Measurements from ENCODE around the gene RANBP9. TPM values are rescaled to one million over a fixed set of nuclear protein-coding genes. Genes with fewer than 3 reads are reported as not detected.

The RANBP9 gene
- total and polyA plus RNA-seq, 2 donors (not counting 3 experiments of a cell fraction or from before 2014, with no cell fraction given): 15.1 to 40.2 TPM

DNA sequence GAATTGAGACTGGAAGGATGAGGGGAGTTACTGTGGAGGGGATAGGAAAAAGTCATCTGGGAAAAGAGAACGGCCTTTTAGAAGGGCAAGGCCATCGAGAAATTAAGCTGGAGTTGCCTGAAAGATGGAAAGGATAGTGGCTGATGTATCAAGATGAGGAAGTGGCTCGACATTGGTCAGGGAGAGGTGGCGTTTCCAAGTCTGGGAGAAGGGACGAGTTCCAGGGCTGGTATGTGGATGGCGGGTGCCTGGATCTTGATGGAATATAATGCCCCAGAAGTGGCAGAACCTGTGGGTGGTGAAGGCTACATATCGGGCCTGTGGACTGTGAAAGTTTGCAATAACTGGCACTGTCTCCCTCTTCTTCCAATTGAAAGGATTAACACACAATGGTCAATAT, 139.4 kb downstream of the RANBP9 start:
- DNase-seq (ENCODE audit: low read depth, low spot score) (no peak), FAIRE-seq (no peak)
- Histone ChIP-seq H3K9me1 (replicated peaks; ENCODE audit: control insufficient read depth, extremely low read depth, insufficient read depth, low read length) (no peaks in the 10 kb centered on the region), H3K4me3 (replicated peaks in 1 of 3; ENCODE audit: insufficient read depth in 1 of 3, low read depth in 1 of 3, low read length in 3 of 3) (no peak overlapping the region), H3K4me1 (ENCODE audit: control insufficient read depth, extremely low read depth, insufficient read depth, low read length) (peaks cover 8% of the 10 kb centered on the region), H3K9me3 (replicated peaks; ENCODE audit: control insufficient read depth, insufficient read depth, low read length) (no peaks in the 10 kb centered on the region), H3K79me2 (ENCODE audit: control insufficient read depth, insufficient read depth, low read length) (no peaks in the 10 kb centered on the region), H3K9ac (replicated peaks; ENCODE audit: extremely low read depth, insufficient read depth, low read length) (no peak overlapping the region), H3K27ac (ENCODE audit: insufficient read depth, low read depth, low read length) (no peak overlapping the region), H3K36me3 (ENCODE audit: control insufficient read depth in 2 of 2, extremely low read depth in 1 of 2, insufficient read depth in 2 of 2, low read length in 2 of 2) (no peaks in the 10 kb centered on the region), H2AFZ (ENCODE audit: low read depth, low read length) (no peak overlapping the region), H4K20me1 (replicated peaks; ENCODE audit: control insufficient read depth, extremely low read depth, insufficient read depth, low read length) (no peaks in the 10 kb centered on the region), H3K27me3 (ENCODE audit: control insufficient read depth in 2 of 2, insufficient read depth in 2 of 2, low read length in 2 of 2) (peaks cover 0 to under 1% of the 10 kb centered on the region in 2 experiments), H3K4me2 (ENCODE audit: insufficient read depth, low read length) (no peak overlapping the region)
- intact Hi-C loops (cut with micrococcal nuclease): loop anchor here (10.0 kb wide), 1 partner anchor 223 kb away; no protein-coding TSS in a partner anchor
- CTCF ChIA-PET: interaction anchor here (1.1 to 6.1 kb wide), 4 partner anchors 10 to 235 kb away, joined by 3 to 62 read pairs (median 50); partner anchors contain the start of gene NOL7
- TF ChIP-seq, protein P1, sequence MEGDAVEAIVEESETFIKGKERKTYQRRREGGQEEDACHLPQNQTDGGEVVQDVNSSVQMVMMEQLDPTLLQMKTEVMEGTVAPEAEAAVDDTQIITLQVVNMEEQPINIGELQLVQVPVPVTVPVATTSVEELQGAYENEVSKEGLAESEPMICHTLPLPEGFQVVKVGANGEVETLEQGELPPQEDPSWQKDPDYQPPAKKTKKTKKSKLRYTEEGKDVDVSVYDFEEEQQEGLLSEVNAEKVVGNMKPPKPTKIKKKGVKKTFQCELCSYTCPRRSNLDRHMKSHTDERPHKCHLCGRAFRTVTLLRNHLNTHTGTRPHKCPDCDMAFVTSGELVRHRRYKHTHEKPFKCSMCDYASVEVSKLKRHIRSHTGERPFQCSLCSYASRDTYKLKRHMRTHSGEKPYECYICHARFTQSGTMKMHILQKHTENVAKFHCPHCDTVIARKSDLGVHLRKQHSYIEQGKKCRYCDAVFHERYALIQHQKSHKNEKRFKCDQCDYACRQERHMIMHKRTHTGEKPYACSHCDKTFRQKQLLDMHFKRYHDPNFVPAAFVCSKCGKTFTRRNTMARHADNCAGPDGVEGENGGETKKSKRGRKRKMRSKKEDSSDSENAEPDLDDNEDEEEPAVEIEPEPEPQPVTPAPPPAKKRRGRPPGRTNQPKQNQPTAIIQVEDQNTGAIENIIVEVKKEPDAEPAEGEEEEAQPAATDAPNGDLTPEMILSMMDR (IDR thresholded peaks at IDR 0.05; ENCODE audit: extremely low read depth in 1 of 2, insufficient read depth in 1 of 2, low read depth in 1 of 2, low read length in 2 of 2): no peak
- TF ChIP-seq GATA2 (IDR thresholded peaks at IDR 0.05; ENCODE audit: insufficient read depth, insufficient read length, low read depth, low read length) (no peak), EZH2 (IDR thresholded peaks at IDR 0.05; ENCODE audit: borderline replicate concordance, low read depth, low read length, severe bottlenecking) (no peak), FOS (IDR thresholded peaks at IDR 0.05; ENCODE audit: borderline replicate concordance, insufficient read depth, low read length) (no peak), MYC (IDR thresholded peaks at IDR 0.05; ENCODE audit: low read depth, low read length) (no peak)
- dilution Hi-C loops (cut with MboI; ENCODE audit: extremely low pct_ligation_motif_present, low sequenced_read_pairs): loop anchor here (25.0 kb wide), 1 partner anchor 235 kb away; the partner anchor contains the start of gene TBC1D7
- no TSS peak for BruUV-seq (replicated peaks)
- POLR2A ChIA-PET: no interaction called here

Other genes with a start within 250 kb of the RANBP9 start
- gene GFOD1, start 224.2 kb downstream of the RANBP9 start, total RNA-seq: 24.1 and 26.3 TPM in 2 replicates
- 10.8 and 12.1 TPM in 2 replicates for gene GFOD1, start 224.2 kb downstream of the RANBP9 start, polyA plus RNA-seq
- gene SIRT5, start 137.2 kb downstream of the RANBP9 start, total RNA-seq: 7.2 and 8.0 TPM in 2 replicates
- 3.3 and 4.7 TPM in 2 replicates for gene SIRT5, start 137.2 kb downstream of the RANBP9 start, polyA plus RNA-seq
- gene NOL7, start 96.5 kb downstream of the RANBP9 start, total RNA-seq: 75.6 and 80.0 TPM in 2 replicates
- gene NOL7, start 96.5 kb downstream of the RANBP9 start, polyA plus RNA-seq: 20.5 and 36.3 TPM in 2 replicates
- 18.5 and 21.2 TPM in 2 replicates for gene MCUR1, start 102.7 kb upstream of the RANBP9 start, total RNA-seq
- 5.0 and 6.2 TPM in 2 replicates for gene MCUR1, start 102.7 kb upstream of the RANBP9 start, polyA plus RNA-seq
- gene RNF182, start 213.1 kb upstream of the RANBP9 start, total RNA-seq: 0.78 and 0.93 TPM in 2 replicates
- 0.43 and 0.64 TPM in 2 replicates for gene RNF182, start 213.1 kb upstream of the RANBP9 start, polyA plus RNA-seq

All from endothelial cell of umbilical vein (primary cell).